MCF 10A (cell line): Measurements from ENCODE around the gene PHKB. TPM values are rescaled to one million over a fixed set of nuclear protein-coding genes. Genes with fewer than 3 reads are reported as not detected.
A peak's percentile ranks its signal among the peaks of the same experiment; 100 is the strongest.

Source experiments
- BruUV-seq: library from RNA; stranded (reverse); fragments of 400-500 nt; replicated peaks from 2 replicates; lab custom pipeline; 2021; lab: Mats Ljungman, UMichigan
- CTCF ChIA-PET: fragments of 300-600 bp; sonication (Branson Sonifier 250); formaldehyde crosslinking; extraction: SDS; loops from one replicate; lab custom pipeline; 2021; ENCODE audit warnings: antibody characterized with exemption, inconsistent platforms; lab: Yijun Ruan, JAX
- POLR2A ChIA-PET: fragments of 300-600, 350-650 bp; sonication (Branson Sonifier 250); formaldehyde crosslinking; extraction: SDS; loops from one replicate; lab custom pipeline; 2020; ENCODE audit warnings: antibody characterized with exemption, inconsistent platforms; lab: Yijun Ruan, JAX
- DNase-seq: peaks from one replicate; pipeline ENCODE4 v3.0.0-alpha.2; 2018; ENCODE audit not compliant: unreplicated experiment
- H3K27ac Mint-ChIP-seq: one replicate; pipeline ENCODE4 v1.8.0; 2022; ENCODE audit warnings: mild to moderate bottlenecking, low read depth, mixed read lengths; ENCODE audit not compliant: unreplicated experiment
- H3K27me3 Mint-ChIP-seq: one replicate; pipeline ENCODE4 v1.8.0; 2022; ENCODE audit warnings: mixed read lengths; ENCODE audit not compliant: insufficient read depth, unreplicated experiment
- H3K36me3 Mint-ChIP-seq: one replicate; pipeline ENCODE4 v1.8.0; 2022; ENCODE audit warnings: mild to moderate bottlenecking, moderate library complexity, mixed read lengths; ENCODE audit not compliant: insufficient read depth, unreplicated experiment
- H3K4me1 Mint-ChIP-seq: one replicate; pipeline ENCODE4 v1.8.0; 2022; ENCODE audit warnings: mixed read lengths; ENCODE audit not compliant: insufficient read depth, unreplicated experiment
- H3K4me3 Mint-ChIP-seq: one replicate; pipeline ENCODE4 v1.8.0; 2022; ENCODE audit warnings: mild to moderate bottlenecking, moderate library complexity, mixed read lengths; ENCODE audit not compliant: unreplicated experiment
- H3K9me3 Mint-ChIP-seq: one replicate; pipeline ENCODE4 v1.8.0; 2022; ENCODE audit warnings: mixed read lengths; ENCODE audit not compliant: unreplicated experiment
- CTCF ChIP-seq: fragments of 200-600 bp; IDR thresholded peaks from one replicate; pipeline ENCODE4 v1.8.0; 2022; ENCODE audit warnings: antibody characterized with exemption, mild to moderate bottlenecking; ENCODE audit not compliant: unreplicated experiment
- intact Hi-C: fragments of 100-400 bp; cut with micrococcal nuclease; formaldehyde crosslinking; loops from 2 replicates; pipeline ENCODE4 v1.14.1; 2022
- total RNA-seq: library from RNA; stranded (reverse); gene quantifications from 2 replicates; pipeline ENCODE4 v1.2.3, GENCODE V29; 2022

The PHKB gene
- total RNA-seq, 1 experiment from 2014 or later: 62.2 TPM

GRCh38 chr16:47725188-47725695 lies 264.1 kb downstream of the PHKB start:
- intact Hi-C loops: loop anchor here (10.0 kb wide), 1 partner anchor 580 kb away; the partner anchor contains the start of gene NETO2
- no peak for DNase-seq
- no peak overlapping the region for H3K27ac Mint-ChIP-seq
- H3K4me3 Mint-ChIP-seq: no peak overlapping the region
- TF ChIP-seq CTCF: no peak
- H3K4me1 Mint-ChIP-seq: peaks cover 10% of the 10 kb centered on the region
- no TSS peak for BruUV-seq
- POLR2A ChIA-PET: no interaction called here
- CTCF ChIA-PET: no interaction called here
- no peaks in the 10 kb centered on the region for H3K9me3 Mint-ChIP-seq
- no peaks in the 10 kb centered on the region for H3K27me3 Mint-ChIP-seq
- no peaks in the 10 kb centered on the region for H3K36me3 Mint-ChIP-seq

DNA sequence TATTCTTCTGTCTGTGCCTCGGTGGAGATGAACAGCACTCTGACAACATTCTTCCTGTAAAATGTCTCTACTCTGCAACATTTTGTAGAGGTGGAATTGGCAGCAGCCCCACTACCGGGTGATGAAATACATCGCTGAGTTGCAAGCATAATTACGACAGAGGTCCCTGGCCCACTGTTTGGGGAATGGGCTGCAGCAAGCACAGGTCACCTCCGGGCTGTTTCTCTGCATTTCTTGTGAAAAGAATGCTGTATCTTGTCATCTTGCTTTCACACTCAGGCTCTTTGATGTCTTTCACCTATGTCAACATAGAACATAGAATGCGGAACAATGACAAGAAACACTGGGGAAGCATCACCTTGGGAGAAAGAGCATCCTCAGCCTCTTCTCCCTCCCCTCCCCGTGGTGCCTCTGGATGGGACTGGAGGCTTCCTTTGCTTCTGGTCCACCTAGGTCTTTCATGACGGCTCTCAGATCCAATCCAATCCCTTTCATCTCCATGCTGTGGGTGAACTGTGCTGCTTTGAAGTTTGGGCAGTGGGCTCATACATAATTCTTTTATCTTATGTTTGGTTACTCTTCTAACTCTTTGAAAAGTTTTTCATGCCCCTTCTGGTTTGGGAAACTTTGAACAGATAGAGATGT lies 265.0 kb downstream of the PHKB start:
- Mint-ChIP-seq H3K4me3 (no peak overlapping the region), H3K27ac (peak overlapping the region; percentile 16), H3K4me1 (peaks cover 10% of the 10 kb centered on the region), H3K27me3 (no peaks in the 10 kb centered on the region), H3K36me3 (no peaks in the 10 kb centered on the region), H3K9me3 (no peaks in the 10 kb centered on the region)
- CTCF ChIA-PET: no interaction called here
- BruUV-seq: no TSS peak
- POLR2A ChIA-PET: no interaction called here
- intact Hi-C loops: loop anchor here (10.0 kb wide), 1 partner anchor 581 kb away; the partner anchor contains the start of gene NETO2
- TF ChIP-seq CTCF: no peak
- peak; percentile 72 for DNase-seq

- POLR2A ChIA-PET: interaction anchor here (0.6 to 0.7 kb wide), 2 partner anchors 12 to 352 kb away, joined by 3 read pairs; no protein-coding TSS in a partner anchor
- TF ChIP-seq CTCF: no peak
- Mint-ChIP-seq H3K4me3 (no peak overlapping the region), H3K9me3 (no peaks in the 10 kb centered on the region), H3K36me3 (no peaks in the 10 kb centered on the region), H3K4me1 (peaks cover 20% of the 10 kb centered on the region), H3K27me3 (no peaks in the 10 kb centered on the region), H3K27ac (no peak overlapping the region)
- intact Hi-C loops: loop anchor here (10.0 kb wide), 1 partner anchor 582 kb away; the partner anchor contains the start of gene NETO2
- no peak for DNase-seq
- no TSS peak for BruUV-seq
- CTCF ChIA-PET: no interaction called here
Measured at GRCh38 chr16:47727131-47727530, 266.0 kb downstream of the PHKB start.

DNA sequence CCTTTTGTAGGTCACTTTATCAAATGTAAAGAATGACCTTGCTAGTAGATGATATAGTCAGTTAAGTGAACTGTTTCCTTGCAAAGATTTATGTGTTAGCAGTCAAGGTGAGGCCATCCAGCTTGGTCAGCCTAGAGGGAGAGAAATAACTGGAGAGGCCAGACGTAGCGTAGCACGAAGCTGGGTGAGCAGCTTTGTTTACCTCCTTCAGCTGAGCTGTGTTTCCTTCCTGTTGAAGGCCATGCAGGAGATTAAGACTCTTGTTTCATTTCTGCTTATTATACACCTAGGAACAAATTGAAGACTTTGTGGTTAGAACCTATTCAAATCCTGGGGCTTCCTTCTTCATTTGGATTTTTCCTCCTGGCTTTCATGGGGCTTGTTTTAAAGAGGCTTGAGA lies 267.1 kb downstream of the PHKB start:
- H3K36me3 Mint-ChIP-seq: no peaks in the 10 kb centered on the region
- no peak overlapping the region for H3K27ac Mint-ChIP-seq
- ChIA-PET POLR2A (no interaction called here), CTCF (interaction anchor here (0.6 kb wide), 1 partner anchor 902 kb away, joined by 3 read pairs; no protein-coding TSS in a partner anchor)
- no TSS peak for BruUV-seq
- no peak for TF ChIP-seq CTCF
- H3K9me3 Mint-ChIP-seq: no peaks in the 10 kb centered on the region
- H3K4me1 Mint-ChIP-seq: peaks cover 31% of the 10 kb centered on the region
- intact Hi-C loops: loop anchor here (10.0 kb wide), 1 partner anchor 583 kb away; the partner anchor contains the start of gene NETO2
- H3K4me3 Mint-ChIP-seq: no peak overlapping the region
- H3K27me3 Mint-ChIP-seq: no peaks in the 10 kb centered on the region
- no peak for DNase-seq
